HepG2 (cell line): ENCODE results near the gene SLC4A11. TPM values are rescaled to one million over a fixed set of nuclear protein-coding genes. Genes with fewer than 3 reads are reported as not detected.
A peak's percentile ranks its signal among the peaks of the same experiment; 100 is the strongest.

ENCODE experiments used
- HNRNPUL1 ChIP-seq: fragments of 200-400 bp; formaldehyde crosslinking; IDR thresholded peaks from 2 replicates; pipeline ENCODE4 v1.6.1; 2017; ENCODE audit warnings: low read depth, mild to moderate bottlenecking, low read length, moderate library complexity
- RELA ChIP-seq: sonication (generic); formaldehyde crosslinking; IDR thresholded peaks from 2 replicates; pipeline ENCODE4 v1.4.0; 2020; ENCODE audit warnings: missing genetic modification reagents
- SNAPC2 ChIP-seq: sonication (generic); formaldehyde crosslinking; IDR thresholded peaks from 2 replicates; pipeline ENCODE4 v1.8.1; 2022; ENCODE audit warnings: mild to moderate bottlenecking, missing genetic modification reagents
- ZFP36L1 ChIP-seq: sonication (generic); formaldehyde crosslinking; IDR thresholded peaks from 2 replicates; pipeline ENCODE4 v1.8.0; 2022; ENCODE audit warnings: mild to moderate bottlenecking, missing genetic modification reagents, moderate library complexity
- polyA plus RNA-seq, 8 experiments: library from polyadenylated mRNA; depleted of rRNA in 3 of 8; stranded (reverse) in 7 of 8; unstranded in 1 of 8; fragments of >200 nt; fragmentation: Illumina TruSeq in 4 of 8; extraction: Trizol in 4 of 8; gene quantifications; 2 replicates each; pipeline versions ENCODE4 v1.2.1 to v1.2.3, GENCODE V29; 2011 to 2016; ENCODE audit warnings: low read depth in 4 of 8, missing spikeins in 1 of 8, mixed read lengths in 1 of 8; ENCODE audit not compliant: insufficient read depth in 1 of 8
- total RNA-seq, 5 experiments: library from RNA; depleted of rRNA; stranded (reverse); fragments of >200 nt; fragmentation: Illumina TruSeq; extraction: Trizol; gene quantifications; 2 replicates each; pipeline ENCODE4 v1.2.3, GENCODE V29; 2016; ENCODE audit warnings: low read depth in 1 of 5
- TF ChIP-seq, protein P1 (sequence below): sonication (generic); formaldehyde crosslinking; IDR thresholded peaks from 2 replicates; pipeline ENCODE4 v1.4.0; 2020; ENCODE audit warnings: missing genetic modification reagents
- TF ChIP-seq, protein P2 (sequence below): sonication (generic); formaldehyde crosslinking; IDR thresholded peaks from 2 replicates; pipeline ENCODE4 v1.4.0; 2020; ENCODE audit warnings: mild to moderate bottlenecking, missing genetic modification reagents
- TF ChIP-seq, protein P3 (sequence below): sonication (generic); formaldehyde crosslinking; IDR thresholded peaks from 2 replicates; pipeline ENCODE4 v1.9.0; 2021; ENCODE audit warnings: missing genetic modification reagents, borderline replicate concordance
- TF ChIP-seq, protein P4 (sequence below), 2 experiments: sonication (generic) in 1 of 2; formaldehyde crosslinking in 1 of 2; IDR thresholded peaks; 2 replicates each; pipeline versions ENCODE4 v1.4.0 to v1.6.1; 2016 to 2020; ENCODE audit warnings: borderline replicate concordance in 1 of 2, low read depth in 1 of 2, mild to moderate bottlenecking in 1 of 2, missing genetic modification reagents in 1 of 2
- TF ChIP-seq, protein P5 (sequence below): sonication (generic); formaldehyde crosslinking; IDR thresholded peaks from 2 replicates; pipeline ENCODE4 v1.8.0; 2022; ENCODE audit warnings: missing genetic modification reagents, low read depth, mild to moderate bottlenecking, borderline replicate concordance
- TF ChIP-seq, protein P6 (sequence below): sonication (generic); formaldehyde crosslinking; IDR thresholded peaks from 2 replicates; pipeline ENCODE4 v1.4.0; 2020; ENCODE audit warnings: missing genetic modification reagents
- TF ChIP-seq, protein P7 (sequence below): IDR thresholded peaks from 2 replicates; pipeline ENCODE4 v1.6.1; 2016

The SLC4A11 gene
- total and polyA plus RNA-seq, 2 of the 13 experiments (the other 11 are each of a cell fraction or from before 2014, with no cell fraction given): 3.9 to 27.0 TPM

DNA sequence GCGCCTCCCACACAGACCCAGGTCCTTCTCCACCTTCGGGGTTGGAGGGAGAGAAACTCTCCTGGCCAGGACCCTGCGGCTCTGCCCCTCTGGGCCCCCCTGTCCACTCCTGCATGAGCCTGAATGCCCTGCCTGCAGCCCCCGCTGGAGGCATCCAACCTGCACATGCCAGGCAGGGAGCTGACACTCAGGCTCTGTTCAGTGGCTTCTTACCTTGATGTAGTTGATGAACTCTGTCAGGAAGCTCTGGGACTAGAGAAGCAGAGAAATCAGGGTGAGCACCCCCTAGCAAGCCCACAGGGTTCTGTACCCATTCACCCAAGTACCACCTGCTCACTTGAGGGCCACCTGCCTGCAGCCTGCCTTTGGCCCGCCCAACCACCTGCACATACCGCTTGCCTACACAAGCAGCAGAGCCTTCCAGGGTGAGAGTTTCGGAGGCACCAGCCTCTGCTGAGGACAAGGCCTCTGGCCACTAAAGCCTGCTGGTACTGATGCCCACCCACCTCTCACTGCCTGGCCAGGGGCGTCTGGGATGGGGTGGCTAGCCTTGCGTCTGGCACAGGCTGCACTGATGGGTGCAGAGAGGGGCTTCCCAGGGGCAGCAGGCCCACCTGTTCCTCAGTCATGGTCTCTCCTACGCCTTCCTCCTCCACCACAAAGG, 44.2 kb downstream of the SLC4A11 start (continued):
- TF ChIP-seq, protein P1, sequence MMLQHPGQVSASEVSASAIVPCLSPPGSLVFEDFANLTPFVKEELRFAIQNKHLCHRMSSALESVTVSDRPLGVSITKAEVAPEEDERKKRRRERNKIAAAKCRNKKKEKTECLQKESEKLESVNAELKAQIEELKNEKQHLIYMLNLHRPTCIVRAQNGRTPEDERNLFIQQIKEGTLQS (CRISPR knock-in tag): no peak
- TF ChIP-seq SNAPC2 (CRISPR knock-in tag) (no peak), RELA (CRISPR knock-in tag) (no peak), HNRNPUL1 (no peak), ZFP36L1 (CRISPR knock-in tag) (no peak)
- TF ChIP-seq, protein P2, sequence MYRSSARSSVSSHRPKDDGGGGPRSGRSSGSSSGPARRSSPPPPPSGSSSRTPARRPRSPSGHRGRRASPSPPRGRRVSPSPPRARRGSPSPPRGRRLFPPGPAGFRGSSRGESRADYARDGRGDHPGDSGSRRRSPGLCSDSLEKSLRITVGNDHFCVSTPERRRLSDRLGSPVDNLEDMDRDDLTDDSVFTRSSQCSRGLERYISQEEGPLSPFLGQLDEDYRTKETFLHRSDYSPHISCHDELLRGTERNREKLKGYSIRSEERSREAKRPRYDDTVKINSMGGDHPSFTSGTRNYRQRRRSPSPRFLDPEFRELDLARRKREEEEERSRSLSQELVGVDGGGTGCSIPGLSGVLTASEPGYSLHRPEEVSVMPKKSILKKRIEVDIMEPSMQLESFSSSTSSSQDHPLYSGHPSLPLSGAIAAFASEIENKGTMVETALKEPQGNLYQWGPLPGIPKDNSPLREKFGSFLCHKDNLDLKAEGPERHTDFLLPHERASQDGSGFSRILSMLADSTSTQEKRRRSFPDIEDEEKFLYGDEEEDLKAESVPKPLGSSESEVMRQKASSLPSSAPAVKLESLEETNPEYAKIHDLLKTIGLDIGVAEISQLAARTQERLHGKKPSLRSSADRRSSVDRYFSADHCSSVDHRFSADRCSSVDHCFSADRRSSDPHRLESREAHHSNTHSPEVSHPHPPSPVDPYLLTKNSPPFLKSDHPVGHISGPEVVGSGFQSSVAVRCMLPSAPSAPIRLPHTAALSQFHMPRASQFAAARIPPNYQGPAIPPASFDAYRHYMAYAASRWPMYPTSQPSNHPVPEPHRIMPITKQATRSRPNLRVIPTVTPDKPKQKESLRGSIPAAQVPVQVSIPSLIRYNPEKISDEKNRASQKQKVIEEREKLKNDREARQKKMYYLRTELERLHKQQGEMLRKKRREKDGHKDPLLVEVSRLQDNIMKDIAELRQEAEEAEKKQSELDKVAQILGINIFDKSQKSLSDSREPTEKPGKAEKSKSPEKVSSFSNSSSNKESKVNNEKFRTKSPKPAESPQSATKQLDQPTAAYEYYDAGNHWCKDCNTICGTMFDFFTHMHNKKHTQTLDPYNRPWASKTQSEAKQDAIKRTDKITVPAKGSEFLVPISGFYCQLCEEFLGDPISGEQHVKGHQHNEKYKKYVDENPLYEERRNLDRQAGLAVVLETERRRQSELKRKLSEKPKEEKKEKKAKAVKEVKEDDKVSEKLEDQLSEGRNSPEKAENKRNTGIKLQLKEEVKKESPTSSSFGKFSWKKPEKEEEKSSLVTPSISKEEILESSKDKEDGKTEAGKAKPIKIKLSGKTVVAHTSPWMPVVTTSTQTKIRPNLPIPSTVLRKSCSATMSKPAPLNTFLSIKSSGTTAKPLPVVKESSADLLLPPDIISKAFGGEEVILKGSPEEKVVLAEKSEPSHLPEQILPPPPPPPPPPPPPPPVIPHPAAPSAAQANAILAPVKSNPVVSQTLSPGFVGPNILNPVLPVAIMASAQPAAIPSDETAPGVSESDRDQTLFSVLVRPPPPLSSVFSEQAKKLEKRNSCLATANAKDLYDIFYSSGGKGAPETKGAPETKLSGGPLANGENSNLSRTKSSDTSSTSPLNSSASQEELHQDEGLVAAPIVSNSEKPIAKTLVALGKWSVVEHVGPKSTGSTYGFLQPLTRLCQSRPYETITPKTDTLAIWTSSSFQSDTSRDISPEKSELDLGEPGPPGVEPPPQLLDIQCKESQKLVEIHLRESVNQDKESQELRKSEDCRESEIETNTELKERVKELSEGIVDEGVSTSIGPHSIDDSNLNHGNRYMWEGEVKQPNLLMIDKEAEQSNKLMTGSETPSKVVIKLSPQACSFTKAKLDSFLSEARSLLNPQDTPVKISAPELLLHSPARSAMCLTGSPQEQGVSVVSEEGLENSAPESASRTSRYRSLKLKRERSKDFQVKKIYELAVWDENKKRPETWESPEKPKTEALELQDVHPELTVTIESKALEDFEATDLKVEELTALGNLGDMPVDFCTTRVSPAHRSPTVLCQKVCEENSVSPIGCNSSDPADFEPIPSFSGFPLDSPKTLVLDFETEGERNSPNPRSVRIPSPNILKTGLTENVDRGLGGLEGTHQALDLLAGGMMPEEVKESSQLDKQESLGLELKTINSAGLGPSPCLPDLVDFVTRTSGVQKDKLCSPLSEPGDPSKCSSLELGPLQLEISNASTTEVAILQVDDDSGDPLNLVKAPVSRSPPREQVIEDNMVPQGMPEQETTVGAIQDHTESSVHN: 0 out of 2 replicates have a peak, but pooled peaks have one; percentile 61
- TF ChIP-seq, protein P3, sequence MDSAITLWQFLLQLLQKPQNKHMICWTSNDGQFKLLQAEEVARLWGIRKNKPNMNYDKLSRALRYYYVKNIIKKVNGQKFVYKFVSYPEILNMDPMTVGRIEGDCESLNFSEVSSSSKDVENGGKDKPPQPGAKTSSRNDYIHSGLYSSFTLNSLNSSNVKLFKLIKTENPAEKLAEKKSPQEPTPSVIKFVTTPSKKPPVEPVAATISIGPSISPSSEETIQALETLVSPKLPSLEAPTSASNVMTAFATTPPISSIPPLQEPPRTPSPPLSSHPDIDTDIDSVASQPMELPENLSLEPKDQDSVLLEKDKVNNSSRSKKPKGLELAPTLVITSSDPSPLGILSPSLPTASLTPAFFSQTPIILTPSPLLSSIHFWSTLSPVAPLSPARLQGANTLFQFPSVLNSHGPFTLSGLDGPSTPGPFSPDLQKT (CRISPR knock-in tag): no peak
- TF ChIP-seq, protein P4, sequence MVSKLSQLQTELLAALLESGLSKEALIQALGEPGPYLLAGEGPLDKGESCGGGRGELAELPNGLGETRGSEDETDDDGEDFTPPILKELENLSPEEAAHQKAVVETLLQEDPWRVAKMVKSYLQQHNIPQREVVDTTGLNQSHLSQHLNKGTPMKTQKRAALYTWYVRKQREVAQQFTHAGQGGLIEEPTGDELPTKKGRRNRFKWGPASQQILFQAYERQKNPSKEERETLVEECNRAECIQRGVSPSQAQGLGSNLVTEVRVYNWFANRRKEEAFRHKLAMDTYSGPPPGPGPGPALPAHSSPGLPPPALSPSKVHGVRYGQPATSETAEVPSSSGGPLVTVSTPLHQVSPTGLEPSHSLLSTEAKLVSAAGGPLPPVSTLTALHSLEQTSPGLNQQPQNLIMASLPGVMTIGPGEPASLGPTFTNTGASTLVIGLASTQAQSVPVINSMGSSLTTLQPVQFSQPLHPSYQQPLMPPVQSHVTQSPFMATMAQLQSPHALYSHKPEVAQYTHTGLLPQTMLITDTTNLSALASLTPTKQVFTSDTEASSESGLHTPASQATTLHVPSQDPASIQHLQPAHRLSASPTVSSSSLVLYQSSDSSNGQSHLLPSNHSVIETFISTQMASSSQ (IDR thresholded peaks at IDR 0.05; ENCODE audit: low read depth): no peak
- TF ChIP-seq, protein P4 (CRISPR knock-in tag; IDR thresholded peaks at IDR 0.05; ENCODE audit: borderline replicate concordance): 0 out of 2 replicates have a peak, but pooled peaks have one; percentile 34
- TF ChIP-seq, protein P5, sequence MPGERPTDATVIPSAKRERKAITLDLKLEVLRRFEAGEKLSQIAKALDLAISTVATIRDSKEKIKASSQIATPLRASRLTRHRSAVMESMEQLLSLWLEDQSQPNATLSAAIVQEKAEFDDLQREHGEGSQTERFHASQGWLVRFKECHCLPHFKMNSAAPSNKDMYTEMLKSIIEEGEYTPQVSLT (CRISPR knock-in tag): no peak
- TF ChIP-seq, protein P6, sequence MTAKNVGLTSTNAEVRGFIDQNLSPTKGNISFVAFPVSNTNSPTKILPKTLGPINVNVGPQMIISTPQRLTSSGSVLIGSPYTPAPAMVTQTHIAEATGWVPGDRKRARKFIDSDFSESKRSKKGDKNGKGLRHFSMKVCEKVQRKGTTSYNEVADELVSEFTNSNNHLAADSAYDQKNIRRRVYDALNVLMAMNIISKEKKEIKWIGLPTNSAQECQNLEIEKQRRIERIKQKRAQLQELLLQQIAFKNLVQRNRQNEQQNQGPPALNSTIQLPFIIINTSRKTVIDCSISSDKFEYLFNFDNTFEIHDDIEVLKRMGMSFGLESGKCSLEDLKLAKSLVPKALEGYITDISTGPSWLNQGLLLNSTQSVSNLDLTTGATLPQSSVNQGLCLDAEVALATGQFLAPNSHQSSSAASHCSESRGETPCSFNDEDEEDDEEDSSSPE (CRISPR knock-in tag): no peak
- TF ChIP-seq, protein P7, sequence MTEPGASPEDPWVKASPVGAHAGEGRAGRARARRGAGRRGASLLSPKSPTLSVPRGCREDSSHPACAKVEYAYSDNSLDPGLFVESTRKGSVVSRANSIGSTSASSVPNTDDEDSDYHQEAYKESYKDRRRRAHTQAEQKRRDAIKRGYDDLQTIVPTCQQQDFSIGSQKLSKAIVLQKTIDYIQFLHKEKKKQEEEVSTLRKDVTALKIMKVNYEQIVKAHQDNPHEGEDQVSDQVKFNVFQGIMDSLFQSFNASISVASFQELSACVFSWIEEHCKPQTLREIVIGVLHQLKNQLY (CRISPR knock-in tag): no peak
